ENCODE data around the gene PKP4. TPM values are rescaled to one million over a fixed set of nuclear protein-coding genes. Genes with fewer than 3 reads are reported as not detected.

The PKP4 gene
- total and polyA plus RNA-seq, 4 donors = 21.5 to 96.4 (median 32.8) TPM

DNA sequence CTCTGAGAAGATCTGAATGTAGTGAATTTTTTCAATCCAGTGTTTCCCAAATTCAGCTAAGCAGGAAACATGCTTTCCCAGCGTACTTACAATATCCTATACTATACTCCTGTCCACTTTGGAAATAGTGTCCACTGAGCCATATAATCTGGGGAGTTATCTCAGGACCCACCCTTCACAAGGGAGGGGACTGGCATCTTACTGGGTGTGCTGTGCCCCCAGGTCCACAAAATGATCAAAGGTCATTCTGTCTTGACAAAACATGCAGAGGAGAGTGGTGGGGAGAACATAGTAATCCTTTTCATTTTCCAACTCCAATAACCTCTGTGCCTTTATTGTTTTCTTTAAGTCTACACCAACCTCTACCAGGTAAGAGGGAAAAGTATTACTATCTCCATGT is 258.6 kb downstream of the PKP4 start:
- Histone ChIP-seq H3K36me3 (ENCODE audit: control insufficient read depth in 4 of 4, insufficient read depth in 4 of 4, low read length in 4 of 4) (no peaks in the 10 kb centered on the region), H3K4me3 (no peak overlapping the region), H3K27me3 (ENCODE audit: control insufficient read depth in 3 of 3, insufficient read depth in 3 of 3, low read length in 2 of 3) (no peaks in the 10 kb centered on the region), H3K9ac (ENCODE audit: insufficient read depth in 1 of 2, low read length in 2 of 2) (no peak overlapping the region), H3K27ac (ENCODE audit: low read depth in 1 of 2, low read length in 1 of 2) (peak overlapping the region in 1 of 2 donors; percentile 59), H3K9me3 (ENCODE audit: control insufficient read depth in 4 of 4, insufficient read depth in 3 of 4, low read length in 3 of 4) (peaks cover 0 to 1% (median 0%) of the 10 kb centered on the region in 4 donors), H3K4me1 (ENCODE audit: control insufficient read depth in 5 of 5, insufficient read depth in 5 of 5, low read length in 5 of 5) (peaks cover 0 to 12% (median 0%) of the 10 kb centered on the region in 5 donors)
- no peak for ATAC-seq (ENCODE audit: insufficient read depth, low FRiP score)
- no peak for DNase-seq
- TF ChIP-seq, protein P1, sequence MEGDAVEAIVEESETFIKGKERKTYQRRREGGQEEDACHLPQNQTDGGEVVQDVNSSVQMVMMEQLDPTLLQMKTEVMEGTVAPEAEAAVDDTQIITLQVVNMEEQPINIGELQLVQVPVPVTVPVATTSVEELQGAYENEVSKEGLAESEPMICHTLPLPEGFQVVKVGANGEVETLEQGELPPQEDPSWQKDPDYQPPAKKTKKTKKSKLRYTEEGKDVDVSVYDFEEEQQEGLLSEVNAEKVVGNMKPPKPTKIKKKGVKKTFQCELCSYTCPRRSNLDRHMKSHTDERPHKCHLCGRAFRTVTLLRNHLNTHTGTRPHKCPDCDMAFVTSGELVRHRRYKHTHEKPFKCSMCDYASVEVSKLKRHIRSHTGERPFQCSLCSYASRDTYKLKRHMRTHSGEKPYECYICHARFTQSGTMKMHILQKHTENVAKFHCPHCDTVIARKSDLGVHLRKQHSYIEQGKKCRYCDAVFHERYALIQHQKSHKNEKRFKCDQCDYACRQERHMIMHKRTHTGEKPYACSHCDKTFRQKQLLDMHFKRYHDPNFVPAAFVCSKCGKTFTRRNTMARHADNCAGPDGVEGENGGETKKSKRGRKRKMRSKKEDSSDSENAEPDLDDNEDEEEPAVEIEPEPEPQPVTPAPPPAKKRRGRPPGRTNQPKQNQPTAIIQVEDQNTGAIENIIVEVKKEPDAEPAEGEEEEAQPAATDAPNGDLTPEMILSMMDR (IDR thresholded peaks at IDR 0.05; ENCODE audit: control extremely low read depth, extremely low read depth) = no peak
- 87 to 97% methylated on average over 1 of the region's 1 CpG for WGBS, 2 donors

DNA sequence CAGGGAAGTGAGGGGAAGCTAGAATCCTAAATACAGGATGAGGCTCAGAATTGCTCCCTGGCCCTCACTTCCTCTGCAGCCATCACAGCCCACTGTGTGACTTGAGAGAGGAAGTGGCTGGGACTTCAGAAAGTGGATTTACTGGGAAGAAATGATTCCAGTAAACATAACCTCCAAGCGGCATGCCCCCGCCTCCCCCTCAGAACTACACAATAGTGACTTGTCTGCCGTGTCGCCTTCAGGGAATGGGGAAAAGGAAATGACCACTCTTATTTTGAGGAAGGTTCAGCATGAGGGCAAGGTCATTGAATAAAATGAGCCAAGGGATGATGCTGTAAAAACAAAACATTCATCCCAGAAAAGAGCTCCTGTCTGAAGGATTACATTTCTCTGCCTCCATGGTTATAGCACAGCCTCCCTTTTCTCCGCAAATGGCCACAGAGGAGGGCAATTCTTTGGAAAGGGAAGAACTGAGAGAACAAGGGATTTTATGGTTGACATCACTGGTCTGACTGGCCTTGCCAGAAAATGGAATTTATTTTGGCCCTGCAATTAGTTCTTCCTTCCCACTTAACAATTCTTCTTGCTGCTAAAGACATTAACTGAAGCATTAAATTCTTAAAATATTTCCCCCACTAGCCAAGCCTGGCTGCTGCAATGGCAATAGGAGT is 259.5 kb downstream of the PKP4 start:
- peak; percentile 36 to 70 (median 50) for DNase-seq
- TF ChIP-seq, protein P1 (IDR thresholded peaks at IDR 0.05; ENCODE audit: control extremely low read depth, extremely low read depth) = no peak
- peaks cover 0 to 1% (median 0%) of the 10 kb centered on the region in 4 donors for H3K9me3 ChIP-seq (ENCODE audit: control insufficient read depth in 4 of 4, insufficient read depth in 3 of 4, low read length in 3 of 4)
- peak overlapping the region in 1 of 2 donors; percentile 86 for H3K27ac ChIP-seq (ENCODE audit: low read depth in 1 of 2, low read length in 1 of 2)
- no peak overlapping the region for H3K4me3 ChIP-seq
- no peaks in the 10 kb centered on the region for H3K27me3 ChIP-seq (ENCODE audit: control insufficient read depth in 3 of 3, insufficient read depth in 3 of 3, low read length in 2 of 3)
- H3K36me3 ChIP-seq (ENCODE audit: control insufficient read depth in 4 of 4, insufficient read depth in 4 of 4, low read length in 4 of 4) = no peaks in the 10 kb centered on the region
- ATAC-seq (ENCODE audit: insufficient read depth, low FRiP score) = no peak
- 55 to 73% methylated on average over 5 of the region's 5 CpGs for WGBS, 2 donors
- no peak overlapping the region for H3K9ac ChIP-seq (ENCODE audit: insufficient read depth in 1 of 2, low read length in 2 of 2)
- H3K4me1 ChIP-seq (ENCODE audit: control insufficient read depth in 5 of 5, insufficient read depth in 5 of 5, low read length in 5 of 5) = peaks cover 0 to 12% (median 0%) of the 10 kb centered on the region in 5 donors

DNA sequence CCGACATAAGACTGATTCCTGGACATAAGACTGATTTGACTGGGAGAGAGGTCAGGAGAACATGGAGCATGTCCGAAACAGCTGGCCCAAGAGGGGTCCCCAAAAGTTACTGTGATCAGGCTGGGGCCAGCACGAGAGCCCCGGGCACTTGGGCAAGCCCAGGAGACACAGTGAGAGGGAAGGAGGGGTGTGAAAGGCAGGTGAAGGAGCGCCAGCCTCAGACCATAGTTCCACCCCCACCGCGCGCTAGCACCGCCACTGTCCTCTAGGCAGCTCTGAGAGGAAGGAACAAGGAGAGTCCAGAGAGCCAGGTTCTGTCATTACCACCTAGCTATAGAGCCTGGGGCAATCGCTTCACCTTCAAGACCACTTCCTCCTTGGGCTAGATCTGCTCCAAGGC is 260.2 kb downstream of the PKP4 start:
- Histone ChIP-seq H3K4me1 (ENCODE audit: control insufficient read depth in 5 of 5, insufficient read depth in 5 of 5, low read length in 5 of 5) (peaks cover 0 to 12% (median 0%) of the 10 kb centered on the region in 5 donors), H3K27ac (ENCODE audit: low read depth in 1 of 2, low read length in 1 of 2) (peak overlapping the region; percentile 71 to 86), H3K27me3 (ENCODE audit: control insufficient read depth in 3 of 3, insufficient read depth in 3 of 3, low read length in 2 of 3) (no peaks in the 10 kb centered on the region), H3K4me3 (no peak overlapping the region), H3K9me3 (ENCODE audit: control insufficient read depth in 4 of 4, insufficient read depth in 3 of 4, low read length in 3 of 4) (peaks cover 0 to 1% (median 0%) of the 10 kb centered on the region in 4 donors), H3K9ac (ENCODE audit: insufficient read depth in 1 of 2, low read length in 2 of 2) (no peak overlapping the region), H3K36me3 (ENCODE audit: control insufficient read depth in 4 of 4, insufficient read depth in 4 of 4, low read length in 4 of 4) (no peaks in the 10 kb centered on the region)
- TF ChIP-seq, protein P1 (IDR thresholded peaks at IDR 0.05; ENCODE audit: control extremely low read depth, extremely low read depth) = no peak
- DNase-seq (no peak), ATAC-seq (ENCODE audit: insufficient read depth, low FRiP score) (no peak)
- 81 to 84% methylated on average over 10 of the region's 10 CpGs for WGBS, 2 donors
